HepG2 (cell line): ENCODE measurements around the gene CFAP100. TPM values are rescaled to one million over a fixed set of nuclear protein-coding genes. Genes with fewer than 3 reads are reported as not detected.

Source experiments
- ATAC-seq: fragments of 200-7000 bp; cut with Tn5 transposase; 3 replicates; pipeline ENCODE4 v1.9.1; 2020; ENCODE audit warnings: mild to moderate bottlenecking, moderate library complexity
- BruUV-seq: library from RNA; stranded (reverse); fragments of 400-500 nt; replicated peaks from 2 replicates; lab custom pipeline; 2021; lab: Mats Ljungman, UMichigan
- CTCF ChIA-PET: fragments of 300-600 bp; formaldehyde crosslinking; extraction: SDS; loops from one replicate; lab custom pipeline; 2021; ENCODE audit warnings: low total read pairs, inconsistent platforms, low intra/inter-chr PET ratio; lab: Yijun Ruan, JAX
- POLR2A ChIA-PET: fragments of 350-600 bp; sonication (Branson Sonifier 250); formaldehyde crosslinking; loops from one replicate; lab custom pipeline; 2020; ENCODE audit warnings: antibody characterized with exemption, inconsistent platforms; lab: Yijun Ruan, JAX
- DNase-seq: peaks from one replicate; pipeline ENCODE4 v3.0.0-alpha.2; 2015; ENCODE audit warnings: low spot score
- FAIRE-seq: peaks from 3 replicates; lab custom pipeline; 2011; peaks lifted over from hg19 to GRCh38; lab: Jason Lieb, UNC
- H2AFZ ChIP-seq: one replicate; pipeline ENCODE4 v1.6.1; 2011; ENCODE audit warnings: low read length, inconsistent platforms
- H3K27ac ChIP-seq: fragments of 300-600 bp; 3 replicates; pipeline ENCODE4 v1.8.0; 2011; ENCODE audit warnings: mixed run types, mild to moderate bottlenecking, mixed read lengths, low read length, inconsistent platforms; ENCODE audit not compliant: insufficient read depth; ENCODE audit errors: extremely low read length
- H3K27me3 ChIP-seq, 2 experiments: fragments of 200-600 bp in 1 of 2; 2 replicates in 1 of 2; 3 replicates in 1 of 2; pipeline versions ENCODE4 v1.6.0 to v1.8.0; 2011; ENCODE audit warnings: low read length in 2 of 2, mild to moderate bottlenecking in 2 of 2, moderate library complexity in 2 of 2, inconsistent platforms in 1 of 2; ENCODE audit not compliant: insufficient read depth in 2 of 2, control insufficient read depth in 1 of 2
- H3K36me3 ChIP-seq, 2 experiments: fragments of 200-600 bp in 1 of 2; replicated peaks in 1 of 2; 2 replicates in 1 of 2; 3 replicates in 1 of 2; pipeline versions ENCODE4 v1.5.1 to v1.8.0; 2011; ENCODE audit warnings: low read length in 2 of 2, inconsistent platforms in 1 of 2; ENCODE audit not compliant: insufficient read depth in 2 of 2, control insufficient read depth in 1 of 2
- H3K4me1 ChIP-seq: 2 replicates; pipeline ENCODE4 v1.5.1; 2012; ENCODE audit warnings: low read length, inconsistent platforms; ENCODE audit not compliant: insufficient read depth
- H3K4me2 ChIP-seq: 2 replicates; pipeline ENCODE4 v1.6.0; 2011; ENCODE audit warnings: low read depth, low read length, inconsistent platforms
- H3K4me3 ChIP-seq, 3 experiments: fragments of 200-600 bp in 1 of 3; sonication (generic), shearing (Covaris generic) in 1 of 3; replicated peaks in 1 of 3; 2 replicates each; pipeline ENCODE4 v1.5.1; 2011 to 2016; ENCODE audit warnings: low read length in 3 of 3, inconsistent platforms in 2 of 3, low read depth in 2 of 3, mild to moderate bottlenecking in 2 of 3, control low read depth in 1 of 3, mixed read lengths in 1 of 3; ENCODE audit not compliant: insufficient read depth in 1 of 3
- H3K79me2 ChIP-seq: one replicate; pipeline ENCODE4 v1.6.1; 2011; ENCODE audit warnings: low read length, inconsistent platforms; ENCODE audit not compliant: insufficient read depth
- H3K9ac ChIP-seq: 2 replicates; pipeline ENCODE4 v1.6.0; 2011; ENCODE audit warnings: mild to moderate bottlenecking, low read depth, low read length, inconsistent platforms; ENCODE audit not compliant: insufficient read depth
- H3K9me3 ChIP-seq: 2 replicates; pipeline ENCODE4 v1.5.1; 2012; ENCODE audit warnings: mild to moderate bottlenecking, low read length
- H4K20me1 ChIP-seq: 2 replicates; pipeline ENCODE4 v1.6.0; 2011; ENCODE audit warnings: inconsistent platforms, mild to moderate bottlenecking, low read length, moderate library complexity; ENCODE audit not compliant: insufficient read depth
- WGBS: methylation state at CpG from one replicate; pipeline ENCODE4 v1.1.6; 2017; ENCODE audit warnings: low lambda C conversion rate; 5-methylcytosine and 5-hydroxymethylcytosine counted together
- in situ Hi-C: cut with HindIII; loops from 2 replicates; pipeline ENCODE4 v1.10.0; 2017; ENCODE audit warnings: low pct_unique_long_range_greater_than_20kb; ENCODE audit not compliant: extremely low pct_ligation_motif_present
- intact Hi-C: fragments of 100-400 bp; cut with micrococcal nuclease; formaldehyde crosslinking; loops from one replicate; pipeline ENCODE4 v1.10.0; 2022; ENCODE audit not compliant: unreplicated experiment
- polyA plus RNA-seq, 8 experiments: library from polyadenylated mRNA; depleted of rRNA in 3 of 8; stranded (reverse) in 7 of 8; unstranded in 1 of 8; fragments of >200 nt; fragmentation: Illumina TruSeq in 4 of 8; extraction: Trizol in 4 of 8; gene quantifications; 2 replicates each; pipeline versions ENCODE4 v1.2.1 to v1.2.3, GENCODE V29; 2011 to 2016; ENCODE audit warnings: low read depth in 4 of 8, missing spikeins in 1 of 8, mixed read lengths in 1 of 8; ENCODE audit not compliant: insufficient read depth in 1 of 8
- total RNA-seq, 5 experiments: library from RNA; depleted of rRNA; stranded (reverse); fragments of >200 nt; fragmentation: Illumina TruSeq; extraction: Trizol; gene quantifications; 2 replicates each; pipeline ENCODE4 v1.2.3, GENCODE V29; 2016; ENCODE audit warnings: low read depth in 1 of 5
- TF ChIP-seq, protein P1 (sequence below): fragments of 450-650 bp; IDR thresholded peaks from 2 replicates; pipeline ENCODE4 v1.6.1; 2017
- TF ChIP-seq, protein P2 (sequence below): sonication (generic); formaldehyde crosslinking; IDR thresholded peaks from 2 replicates; pipeline ENCODE4 v1.5.0; 2020; ENCODE audit warnings: mild to moderate bottlenecking, missing genetic modification reagents

Gene CFAP100
- total and polyA plus RNA-seq, 2 of the 13 experiments (the other 11 are each of a cell fraction or from before 2014, with no cell fraction given), result 0.32 TPM; not detected in 1

GRCh38 chr3:126480861-126481260 lies 86.2 kb downstream of the CFAP100 start:
- in situ Hi-C loops (no loop called here), intact Hi-C loops (loop anchor here (5.0 kb wide), 1 partner anchor 36 kb away; the partner anchor contains the start of gene UROC1)
- no peak overlapping the region for H3K27ac ChIP-seq
- no peaks in the 10 kb centered on the region for H3K36me3 ChIP-seq
- ChIA-PET POLR2A (interaction anchor here (1.5 kb wide), 1 partner anchor 38 kb away, joined by 10 read pairs; no protein-coding TSS in a partner anchor), CTCF (no interaction called here)
- H3K79me2 ChIP-seq, result no peaks in the 10 kb centered on the region
- ATAC-seq (no peak), DNase-seq (no peak), FAIRE-seq (no peak)
- BruUV-seq, result no TSS peak
- no peak overlapping the region for H2AFZ ChIP-seq
- H3K27me3 ChIP-seq, result no peaks in the 10 kb centered on the region; a peak in 1 of 5 replicates
- no peak overlapping the region for H3K4me3 ChIP-seq
- 68% methylated on average over 8 of the region's 8 CpGs for WGBS
- TF ChIP-seq, protein P1, sequence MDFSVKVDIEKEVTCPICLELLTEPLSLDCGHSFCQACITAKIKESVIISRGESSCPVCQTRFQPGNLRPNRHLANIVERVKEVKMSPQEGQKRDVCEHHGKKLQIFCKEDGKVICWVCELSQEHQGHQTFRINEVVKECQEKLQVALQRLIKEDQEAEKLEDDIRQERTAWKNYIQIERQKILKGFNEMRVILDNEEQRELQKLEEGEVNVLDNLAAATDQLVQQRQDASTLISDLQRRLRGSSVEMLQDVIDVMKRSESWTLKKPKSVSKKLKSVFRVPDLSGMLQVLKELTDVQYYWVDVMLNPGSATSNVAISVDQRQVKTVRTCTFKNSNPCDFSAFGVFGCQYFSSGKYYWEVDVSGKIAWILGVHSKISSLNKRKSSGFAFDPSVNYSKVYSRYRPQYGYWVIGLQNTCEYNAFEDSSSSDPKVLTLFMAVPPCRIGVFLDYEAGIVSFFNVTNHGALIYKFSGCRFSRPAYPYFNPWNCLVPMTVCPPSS, result peak; percentile 54; the same call in 1 of the 2 replicates
- TF ChIP-seq, protein P2, sequence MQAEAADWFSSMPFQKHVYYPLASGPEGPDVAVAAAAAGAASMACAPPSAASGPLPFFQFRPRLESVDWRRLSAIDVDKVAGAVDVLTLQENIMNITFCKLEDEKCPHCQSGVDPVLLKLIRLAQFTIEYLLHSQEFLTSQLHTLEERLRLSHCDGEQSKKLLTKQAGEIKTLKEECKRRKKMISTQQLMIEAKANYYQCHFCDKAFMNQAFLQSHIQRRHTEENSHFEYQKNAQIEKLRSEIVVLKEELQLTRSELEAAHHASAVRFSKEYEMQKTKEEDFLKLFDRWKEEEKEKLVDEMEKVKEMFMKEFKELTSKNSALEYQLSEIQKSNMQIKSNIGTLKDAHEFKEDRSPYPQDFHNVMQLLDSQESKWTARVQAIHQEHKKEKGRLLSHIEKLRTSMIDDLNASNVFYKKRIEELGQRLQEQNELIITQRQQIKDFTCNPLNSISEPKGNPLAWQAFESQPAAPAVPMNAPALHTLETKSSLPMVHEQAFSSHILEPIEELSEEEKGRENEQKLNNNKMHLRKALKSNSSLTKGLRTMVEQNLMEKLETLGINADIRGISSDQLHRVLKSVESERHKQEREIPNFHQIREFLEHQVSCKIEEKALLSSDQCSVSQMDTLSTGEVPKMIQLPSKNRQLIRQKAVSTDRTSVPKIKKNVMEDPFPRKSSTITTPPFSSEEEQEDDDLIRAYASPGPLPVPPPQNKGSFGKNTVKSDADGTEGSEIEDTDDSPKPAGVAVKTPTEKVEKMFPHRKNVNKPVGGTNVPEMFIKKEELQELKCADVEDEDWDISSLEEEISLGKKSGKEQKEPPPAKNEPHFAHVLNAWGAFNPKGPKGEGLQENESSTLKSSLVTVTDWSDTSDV, result no peak
- H3K9me3 ChIP-seq, result no peaks in the 10 kb centered on the region
- peak overlapping the region; percentile 60 for H3K4me2 ChIP-seq
- peaks cover 94% of the 10 kb centered on the region for H3K4me1 ChIP-seq
- no peak overlapping the region for H3K9ac ChIP-seq
- H4K20me1 ChIP-seq, result no peaks in the 10 kb centered on the region
